HG03558 (cell line): Measurements from ENCODE around the gene DPF1.
"Not testable (repeated sequence)": the region's sequence is repeated elsewhere in the genome, so short reads cannot be mapped to it uniquely, and the experiment has no call there.

Source experiments
- ATAC-seq: cut with Tn5 transposase; IDR thresholded peaks from one replicate; pipeline ENCODE4 v1.9.1; 2021; ENCODE audit warnings: moderate number of reproducible peaks; ENCODE audit not compliant: unreplicated experiment; ENCODE audit errors: extremely low read depth

DPF1 gene

GRCh38 chr19:38224014-38224862 lies at the start of gene DPF1:
Gene DPF1 (minus strand): TSS chr19:38224222. CDS start chr19:38224142, 80 bp downstream.
- ATAC-seq = no peak

DNA sequence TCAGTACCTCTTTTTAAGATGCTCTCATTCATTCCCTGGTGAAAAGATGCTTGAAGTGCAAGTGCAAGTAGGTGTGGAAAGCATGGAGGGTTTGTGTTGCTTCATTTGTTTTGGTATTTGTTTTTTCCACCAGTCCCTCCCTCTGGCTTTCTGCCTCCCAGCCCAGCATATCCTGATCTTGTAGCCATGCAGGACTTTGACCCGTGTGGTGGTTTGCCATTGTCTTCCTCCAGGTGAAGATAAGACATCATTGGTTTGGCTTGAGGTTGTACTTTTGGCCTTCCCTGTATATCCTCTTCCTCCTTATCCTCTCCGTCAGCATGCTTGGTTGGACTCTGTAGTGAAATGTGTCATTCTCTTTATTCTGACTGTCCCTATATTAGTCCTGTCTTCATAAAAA lies 49.5 kb upstream of the DPF1 start:
- ATAC-seq = no peak

GRCh38 chr19:38270587-38271167 lies 46.7 kb upstream of the DPF1 start:
- ATAC-seq = no peak

DNA sequence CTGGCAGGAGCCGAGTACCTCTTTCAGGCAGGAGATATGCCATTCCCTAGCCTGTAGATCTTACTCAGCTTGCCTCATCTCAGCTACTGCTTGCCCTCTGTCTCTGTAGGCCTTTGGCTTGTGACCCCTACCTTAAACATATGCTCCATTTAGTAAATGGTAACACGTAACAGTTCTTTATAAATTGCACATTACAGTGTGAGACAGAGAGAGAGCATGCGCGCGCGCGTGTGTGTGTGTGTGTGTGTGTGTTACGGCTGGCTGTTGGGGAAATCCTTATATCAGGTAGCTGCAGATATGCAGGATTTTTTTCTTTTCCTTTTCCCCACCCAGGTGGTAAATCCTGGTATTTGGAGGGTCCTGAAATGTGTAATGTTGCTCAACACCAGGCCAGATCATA lies 44.5 kb upstream of the DPF1 start:
- no peak for ATAC-seq

DNA sequence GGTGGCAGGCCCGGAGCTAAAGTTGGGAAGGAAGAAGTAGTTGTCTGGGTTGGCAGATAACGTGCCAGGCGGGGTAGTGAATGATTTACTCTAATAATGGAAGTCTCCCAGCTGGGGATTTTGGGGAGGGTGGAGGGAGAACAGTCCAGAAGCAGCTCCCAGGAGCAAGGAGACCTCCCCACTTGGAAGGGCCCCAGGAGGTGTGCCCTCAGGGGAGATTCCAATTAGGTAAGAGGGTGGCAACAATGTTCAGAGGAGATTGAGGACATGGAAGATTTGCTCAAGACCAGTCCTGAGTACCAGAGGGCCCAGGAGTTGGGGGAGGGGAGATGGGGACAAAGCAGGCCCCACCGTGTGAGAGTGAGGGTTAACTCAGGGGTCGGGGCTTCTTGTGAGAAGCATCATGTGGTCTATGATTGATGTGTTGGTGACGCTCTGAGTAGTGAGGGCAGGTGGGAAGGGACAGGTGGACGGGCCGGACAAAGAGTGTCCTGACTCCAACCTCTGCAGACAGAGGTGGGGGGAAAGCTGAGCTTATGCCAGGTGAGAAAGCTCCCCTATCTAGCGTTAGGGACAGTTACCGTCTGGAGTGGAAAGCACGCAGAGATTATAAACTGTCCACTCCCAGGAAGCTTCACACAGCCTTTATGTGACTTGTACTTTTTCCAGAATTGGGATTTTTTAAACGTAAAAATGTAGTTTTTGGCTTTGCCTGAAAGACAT lies 43.9 kb upstream of the DPF1 start:
- ATAC-seq = no peak

DNA sequence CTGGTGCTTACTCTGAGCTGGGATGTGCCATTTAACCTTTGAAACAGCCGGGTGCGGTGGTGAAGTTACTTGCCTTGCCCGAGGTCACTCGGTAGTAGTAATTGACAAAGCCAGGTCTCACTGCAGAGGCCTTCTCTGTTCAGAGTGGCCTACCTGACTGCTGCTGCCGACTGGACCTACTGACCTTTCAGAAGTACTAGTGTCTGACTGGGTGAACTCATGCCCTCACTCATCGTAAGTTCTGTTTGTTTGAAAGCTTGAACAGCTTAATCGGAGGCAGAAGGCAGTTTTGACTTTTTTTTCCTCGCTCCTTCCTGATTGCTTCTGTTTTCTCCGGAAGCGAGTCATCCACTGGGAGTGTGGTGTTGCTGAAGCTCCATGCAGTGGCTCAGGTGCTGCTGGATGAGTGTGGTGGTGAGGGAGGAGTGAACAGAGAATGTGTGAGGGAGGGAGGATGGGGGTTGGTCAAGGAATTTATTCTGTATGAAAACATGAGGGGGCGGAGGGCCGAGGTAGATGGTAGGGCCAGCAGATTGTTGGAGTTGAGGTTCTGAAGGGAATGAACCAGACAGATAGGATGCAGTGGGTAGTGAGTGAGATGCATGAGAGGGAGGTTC lies 43.1 kb upstream of the DPF1 start:
- no peak for ATAC-seq

DNA sequence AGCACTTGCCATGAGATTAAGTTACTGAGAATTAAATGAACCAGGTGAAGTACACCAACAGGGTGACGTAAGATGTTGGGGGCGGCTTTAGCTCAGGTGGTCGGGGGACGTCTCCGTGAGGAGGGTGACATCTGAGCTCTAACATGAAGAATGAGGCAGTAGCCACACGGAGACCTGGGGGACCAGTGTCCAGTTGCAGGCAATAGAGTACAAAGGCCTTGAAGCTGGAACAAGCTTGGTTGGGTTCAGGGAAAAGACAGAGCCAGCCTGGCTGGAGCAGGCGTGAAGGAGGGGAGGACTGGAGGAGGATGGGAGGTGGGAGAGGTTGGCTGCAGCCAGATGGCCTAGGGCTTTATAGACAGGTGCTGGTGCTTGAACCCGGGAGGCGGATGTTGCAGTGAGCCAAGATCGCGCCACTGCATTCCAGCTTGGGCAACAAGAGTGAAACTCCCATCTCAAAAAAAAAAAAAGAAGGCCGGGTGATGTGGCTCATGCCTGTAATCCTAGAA lies 42.0 kb upstream of the DPF1 start:
- no peak for ATAC-seq

GRCh38 chr19:38265213-38265861 lies 41.3 kb upstream of the DPF1 start:
- no peak for ATAC-seq

DNA sequence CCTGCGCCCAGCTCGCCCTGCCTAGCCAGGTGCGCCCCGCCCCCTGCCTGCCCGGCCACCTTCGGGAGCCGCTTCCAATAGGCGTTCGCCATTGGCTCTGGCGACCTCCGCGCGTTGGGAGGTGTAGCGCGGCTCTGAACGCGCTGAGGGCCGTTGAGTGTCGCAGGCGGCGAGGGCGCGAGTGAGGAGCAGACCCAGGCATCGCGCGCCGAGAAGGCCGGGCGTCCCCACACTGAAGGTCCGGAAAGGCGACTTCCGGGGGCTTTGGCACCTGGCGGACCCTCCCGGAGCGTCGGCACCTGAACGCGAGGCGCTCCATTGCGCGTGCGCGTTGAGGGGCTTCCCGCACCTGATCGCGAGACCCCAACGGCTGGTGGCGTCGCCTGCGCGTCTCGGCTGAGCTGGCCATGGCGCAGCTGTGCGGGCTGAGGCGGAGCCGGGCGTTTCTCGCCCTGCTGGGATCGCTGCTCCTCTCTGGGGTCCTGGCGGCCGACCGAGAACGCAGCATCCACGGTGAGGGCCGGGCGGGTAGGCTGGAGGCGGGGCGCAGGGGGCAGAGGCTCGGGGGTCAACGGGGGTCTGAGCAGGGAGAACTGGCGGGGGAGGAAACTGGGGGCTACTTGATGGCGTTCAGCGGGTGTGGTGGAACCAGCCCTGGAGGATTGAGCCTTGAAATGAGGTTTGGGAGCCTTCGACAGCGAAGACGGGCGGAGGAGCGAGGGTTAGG lies 40.6 kb upstream of the DPF1 start, which contains the start of gene SPINT2:
Gene SPINT2, plus strand, starts transcription at position 88 of the 727 bp plus-strand sequence. Its CDS starts 320 bp downstream, at position 408.
- no peak for ATAC-seq

DNA sequence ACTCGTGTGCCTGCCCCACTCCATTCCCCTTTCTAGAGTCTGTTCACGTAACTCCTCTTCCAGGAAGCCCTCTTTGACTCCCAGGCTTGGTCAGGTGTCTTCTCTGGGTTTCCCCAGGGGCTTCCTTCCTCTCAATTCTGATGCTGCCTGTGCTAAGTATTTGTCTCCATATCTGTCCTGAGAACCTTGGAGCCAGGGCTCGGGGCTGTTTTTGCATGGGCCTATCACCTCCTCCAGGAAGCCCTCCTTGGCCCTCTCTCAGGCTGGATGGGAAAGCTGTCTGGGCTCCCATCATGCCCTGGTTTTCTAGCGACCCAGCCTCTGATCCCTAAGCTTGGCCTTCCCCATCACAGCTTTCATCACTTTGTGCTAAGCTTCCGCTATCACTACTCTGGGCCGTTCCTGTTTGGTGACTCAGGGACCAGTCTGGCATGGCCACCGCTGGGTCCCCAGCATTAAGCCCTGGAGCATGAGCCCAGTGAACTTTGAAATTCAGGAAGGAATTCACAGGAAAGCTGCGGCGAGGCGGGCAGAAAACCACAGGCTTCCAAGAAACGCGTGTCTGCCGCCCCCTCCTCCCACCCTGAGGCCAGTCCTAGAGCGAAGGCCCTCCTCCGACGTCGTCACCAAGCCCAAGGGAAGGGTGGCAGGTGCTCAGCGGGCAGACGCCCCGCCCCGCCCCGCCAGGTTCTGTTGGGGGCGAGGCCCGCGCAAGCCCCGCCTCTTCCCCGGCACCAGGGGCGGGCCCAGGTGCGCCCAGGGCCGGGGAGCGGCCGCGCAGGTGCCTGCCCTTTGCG lies 39.9 kb upstream of the DPF1 start:
- ATAC-seq = no peak

GRCh38 chr19:38262585-38263268 lies 38.7 kb upstream of the DPF1 start:
- ATAC-seq = no peak

DNA sequence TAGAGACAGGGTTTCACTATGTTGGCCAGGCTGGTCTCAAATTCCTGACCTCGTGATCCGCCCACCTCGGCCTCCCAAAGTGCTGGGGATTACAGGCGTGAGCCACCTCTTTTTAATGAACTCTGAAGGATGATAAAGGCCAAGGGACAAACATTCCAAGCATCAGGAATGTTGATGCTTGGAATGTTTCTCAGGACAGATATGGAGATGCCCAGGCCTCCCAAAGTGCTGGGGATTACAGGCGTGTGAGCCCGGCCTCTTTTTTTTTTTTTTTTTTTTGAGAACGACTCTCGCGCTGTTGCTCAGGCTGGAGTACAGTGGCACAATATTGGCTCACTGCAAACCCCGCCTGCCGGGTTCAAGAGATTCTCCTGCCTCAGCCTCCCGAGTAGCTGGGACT lies 37.9 kb upstream of the DPF1 start:
- ATAC-seq = not testable (repeated sequence)

- no peak for ATAC-seq
Observed at GRCh38 chr19:38255383-38256014, 31.5 kb upstream of the DPF1 start.

DNA sequence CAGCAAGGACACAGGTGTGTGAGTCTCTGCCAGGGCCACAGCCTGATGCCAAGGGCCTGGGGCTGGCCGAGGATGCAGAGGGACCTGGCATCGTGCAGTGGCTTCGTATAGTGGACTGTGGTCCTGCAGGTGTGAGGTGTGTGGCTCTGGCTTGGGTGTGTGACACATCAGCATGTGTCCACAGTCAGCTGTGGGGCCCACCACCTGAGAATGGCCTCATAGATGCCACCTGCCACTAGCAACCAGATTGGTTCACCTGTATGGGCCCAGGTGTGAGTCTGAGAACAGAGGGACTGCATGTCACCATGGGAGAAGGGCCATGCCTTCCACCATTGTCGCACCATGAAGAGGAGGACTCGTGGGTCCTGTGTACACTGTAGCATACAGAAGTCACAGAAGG lies 29.8 kb upstream of the DPF1 start:
- no peak for ATAC-seq

DNA sequence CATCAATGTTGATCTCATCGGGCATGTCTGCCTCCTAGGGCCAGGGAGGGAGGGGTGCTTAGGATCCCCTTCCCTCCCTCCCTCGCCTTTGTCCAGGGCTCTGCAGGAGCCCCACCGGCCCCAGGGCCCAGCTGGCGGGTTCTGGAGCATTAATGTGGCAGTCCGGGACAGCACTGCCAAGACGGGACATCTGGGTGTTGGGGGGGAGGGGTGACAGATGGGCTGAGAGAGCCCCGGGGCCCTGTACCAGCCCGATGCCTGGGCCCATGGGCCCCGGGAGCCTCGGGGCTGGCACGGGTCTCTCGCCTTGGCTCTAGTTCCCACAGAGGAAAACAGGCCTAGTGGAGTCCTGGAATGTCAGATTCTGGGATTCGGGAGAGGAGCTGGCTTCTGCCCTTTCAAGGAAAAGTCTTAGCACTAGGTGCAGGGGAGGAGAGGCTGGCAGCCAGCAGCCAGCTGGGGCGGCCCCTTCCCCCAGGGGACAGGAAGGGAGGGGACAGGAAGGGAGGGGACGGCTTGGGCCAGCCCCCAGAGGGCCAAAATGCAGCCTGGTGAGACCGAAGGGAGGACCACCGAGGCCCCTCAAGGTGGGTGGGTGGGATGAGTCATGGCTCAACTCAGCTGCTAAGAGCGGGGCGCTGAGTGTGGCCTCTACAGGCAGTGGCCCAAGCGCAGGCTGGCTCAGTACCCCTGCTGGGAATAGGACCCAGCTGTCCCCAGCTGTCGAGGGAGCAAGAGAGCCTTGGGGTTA lies 29.1 kb upstream of the DPF1 start:
- no peak for ATAC-seq

DNA sequence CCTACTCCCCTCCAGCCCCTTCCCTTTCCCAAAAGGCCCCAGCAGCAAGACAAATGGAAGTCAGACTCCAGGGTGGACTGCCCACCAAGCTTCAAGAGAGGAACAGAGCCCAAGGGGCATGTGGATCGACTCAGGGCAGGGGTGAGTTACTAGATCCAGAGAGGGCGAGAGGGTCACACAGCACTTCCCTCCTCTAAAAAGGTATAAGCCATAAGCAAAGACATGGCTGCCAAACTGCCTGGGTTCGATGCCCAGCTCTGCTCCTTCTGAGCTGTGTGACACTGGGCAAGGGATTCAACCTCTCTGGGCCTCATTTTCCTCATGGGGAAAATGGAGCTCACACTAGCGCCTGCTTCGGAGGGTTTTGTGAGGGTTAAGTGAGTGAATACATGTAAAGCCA lies 28.4 kb upstream of the DPF1 start:
- ATAC-seq = no peak

DNA sequence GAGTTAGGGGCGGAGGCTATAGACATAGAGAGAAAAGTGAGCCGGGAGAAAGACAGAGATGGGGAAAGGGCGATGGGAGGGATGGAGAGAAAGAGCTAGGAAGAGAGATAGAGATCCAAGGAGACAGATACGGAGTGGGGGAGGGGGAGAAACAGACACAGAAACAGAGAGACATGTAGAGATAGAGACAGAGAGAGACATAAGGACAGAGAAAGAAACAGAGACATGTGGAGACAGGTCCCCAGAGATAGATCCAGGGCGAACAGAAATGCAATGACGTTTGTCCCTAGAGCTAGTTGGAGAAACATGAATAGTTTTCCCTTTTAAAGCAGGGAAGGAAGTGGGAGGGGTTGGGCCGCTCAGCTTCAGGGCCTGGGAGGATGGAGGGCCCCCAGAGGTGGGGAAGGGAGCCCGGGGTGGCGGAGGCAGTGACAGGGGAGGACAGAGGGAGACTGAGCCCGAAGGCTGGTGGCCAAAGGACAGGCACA lies 27.6 kb upstream of the DPF1 start:
- ATAC-seq = no peak
